Embryonic facial prominence (tissue), 1 donor: Measurements from ENCODE around the gene SLC5A5.
"Not testable (repeated sequence)": the region's sequence is repeated elsewhere in the genome, so short reads cannot be mapped to it uniquely, and the experiment has no call there.

Experiments
- DNase-seq: peaks from one replicate; pipeline ENCODE4 v3.0.0-alpha.2; 2016; ENCODE audit errors: extremely low spot score

The SLC5A5 gene

DNA sequence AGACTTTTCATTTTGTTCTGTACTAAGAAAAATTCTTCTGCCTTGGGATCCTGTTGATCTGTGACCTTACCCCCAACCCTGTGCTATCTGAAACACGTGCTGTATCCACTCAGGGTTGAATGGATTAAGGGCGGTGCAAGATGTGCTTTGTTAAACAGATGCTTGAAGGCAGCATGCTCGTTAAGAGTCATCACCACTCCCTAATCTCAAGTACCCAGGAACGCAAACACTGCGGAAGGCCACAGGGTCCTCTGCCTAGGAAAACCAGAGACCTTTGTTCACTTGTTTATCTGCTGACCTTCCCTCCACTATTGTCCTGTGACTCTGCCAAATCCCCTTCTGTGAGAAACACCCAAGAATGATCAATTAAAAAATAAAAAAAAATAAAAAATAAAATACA is 47.4 kb downstream of the SLC5A5 start:
- not testable (repeated sequence) for DNase-seq

DNA sequence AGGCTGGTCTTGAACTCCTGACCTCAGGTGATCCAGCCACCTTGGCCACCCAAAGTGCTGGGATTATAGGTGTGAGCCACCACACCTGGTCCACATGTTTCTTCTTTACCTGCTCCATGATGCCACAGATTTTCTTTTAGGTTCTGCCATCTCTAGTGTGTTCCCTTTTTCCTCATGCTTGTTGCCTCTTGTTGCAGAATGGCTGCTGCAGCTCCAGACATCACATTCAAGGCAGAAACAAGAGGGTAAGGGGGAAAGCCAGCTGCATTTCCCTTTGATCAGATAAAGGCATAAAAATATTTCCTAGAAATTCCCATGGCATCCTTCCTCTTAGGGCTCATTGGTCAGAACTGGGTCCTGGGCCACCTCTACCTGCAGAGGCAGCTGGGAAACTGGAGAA is 48.8 kb downstream of the SLC5A5 start:
- DNase-seq, result no peak

- no peak for DNase-seq
Observed at GRCh38 chr19:17922138-17922537, 50.4 kb downstream of the SLC5A5 start.

- no peak for DNase-seq
Observed at GRCh38 chr19:17926044-17926443, 54.3 kb downstream of the SLC5A5 start.

DNA sequence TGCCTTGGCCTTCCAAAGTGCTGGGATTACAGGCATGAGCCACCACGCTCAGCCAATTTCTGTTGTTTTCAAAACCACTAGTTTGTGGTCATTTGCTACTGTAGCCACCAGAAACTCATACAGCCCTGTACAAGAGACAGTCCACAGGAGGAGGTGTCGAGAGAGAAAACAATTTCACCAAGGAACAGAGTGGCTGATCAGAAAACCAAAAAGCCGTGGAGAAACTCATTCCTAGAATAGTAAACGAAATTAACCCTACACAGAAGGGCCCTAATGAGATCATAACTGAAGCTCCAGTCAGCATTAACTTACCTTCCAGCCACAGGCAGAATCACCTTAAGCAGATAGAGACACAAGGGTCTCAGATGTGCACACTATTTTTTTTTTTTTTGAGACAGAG is 57.3 kb downstream of the SLC5A5 start:
- no peak for DNase-seq

DNA sequence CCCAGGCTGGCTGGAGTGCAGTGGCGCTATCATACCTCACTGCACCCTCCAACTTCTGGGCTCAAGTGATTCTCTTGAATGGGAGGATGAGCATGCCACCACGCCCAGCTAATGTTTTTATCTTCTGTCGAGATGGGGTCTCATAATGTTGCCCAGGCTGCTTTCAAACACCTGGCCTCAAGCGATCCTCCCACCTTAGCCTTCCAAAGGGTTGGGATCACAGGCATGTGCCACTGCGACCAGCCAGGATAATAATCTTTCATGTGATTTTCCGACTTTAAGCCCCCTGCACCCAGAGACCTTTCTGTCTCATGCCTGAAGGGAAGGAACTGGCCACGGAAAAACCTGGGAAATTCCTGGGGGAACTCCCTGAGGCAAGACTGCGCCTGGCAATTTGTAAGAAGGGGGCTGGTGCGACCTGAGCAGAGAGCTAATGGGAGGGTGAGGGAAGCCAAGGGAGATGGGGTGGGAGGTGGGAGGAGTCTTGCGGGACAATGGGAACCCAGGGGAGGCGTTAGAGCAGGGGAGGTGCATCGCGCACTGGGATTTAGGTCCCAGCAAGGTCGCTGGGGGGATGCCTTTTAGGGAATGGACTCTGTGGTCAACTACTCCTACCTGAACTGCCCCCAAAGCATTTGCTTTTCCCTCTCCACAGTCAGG is 59.9 kb downstream of the SLC5A5 start:
- no peak for DNase-seq

GRCh38 chr19:17932485-17933338 is 61.0 kb downstream of the SLC5A5 start, which contains the start of gene CCDC124:
CCDC124 (plus strand) TSS chr19:17933015; CDS start chr19:17936421, 3,406 bp downstream.
- DNase-seq, result peak; percentile 83

DNA sequence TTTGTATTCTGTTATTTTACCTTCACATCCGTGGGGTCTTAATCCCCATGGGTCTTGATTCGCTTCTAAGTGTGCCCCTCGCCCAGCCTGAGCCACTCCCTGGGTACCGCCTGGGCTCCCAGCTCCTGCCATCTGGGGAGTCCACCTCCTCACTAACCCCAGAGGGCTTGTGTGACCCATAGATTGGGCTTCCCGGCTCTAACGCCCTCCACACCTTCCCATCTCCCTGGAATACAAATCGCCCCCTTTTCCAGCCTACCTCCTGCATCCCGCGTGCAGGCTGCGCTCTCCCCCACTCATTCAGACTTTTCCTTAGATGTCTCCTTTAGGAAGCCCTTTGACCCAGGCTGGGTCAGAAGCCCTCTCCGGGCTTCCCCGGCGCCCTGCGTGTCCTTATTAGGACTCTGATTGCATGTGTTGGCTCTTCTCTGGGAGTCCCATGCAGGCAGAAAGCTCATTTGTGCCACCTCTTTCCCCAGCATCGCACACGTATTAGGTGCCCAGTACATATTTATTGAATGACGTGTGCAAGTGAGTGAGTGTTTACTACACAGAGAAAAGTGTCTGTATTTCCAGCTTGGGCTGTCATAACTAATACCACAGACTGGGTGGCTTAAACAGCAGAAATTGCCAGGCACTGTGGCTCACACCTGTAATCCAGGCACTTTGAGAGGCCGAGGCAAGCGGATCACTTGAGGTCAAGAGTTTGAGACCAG is 61.8 kb downstream of the SLC5A5 start:
- no peak for DNase-seq

DNA sequence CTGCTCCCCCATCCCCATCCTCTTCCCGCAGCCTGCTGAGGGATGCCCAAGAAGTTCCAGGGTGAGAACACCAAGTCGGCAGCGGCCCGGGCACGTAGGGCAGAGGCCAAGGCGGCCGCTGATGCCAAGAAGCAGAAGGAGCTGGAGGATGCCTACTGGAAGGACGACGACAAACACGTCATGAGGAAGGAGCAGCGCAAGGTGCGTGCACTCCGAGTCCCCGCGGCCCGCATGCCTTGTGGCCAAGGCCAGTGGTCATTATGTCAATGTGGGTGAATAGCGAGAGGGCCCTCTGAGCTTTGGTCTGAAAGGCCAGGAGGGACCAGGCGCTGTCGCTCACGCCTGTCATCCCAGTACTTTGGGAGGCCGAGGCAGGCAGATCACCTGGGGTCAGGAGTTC is 64.6 kb downstream of the SLC5A5 start:
- DNase-seq, result no peak

- no peak for DNase-seq
Observed at GRCh38 chr19:17937371-17937900, 65.7 kb downstream of the SLC5A5 start.

DNA sequence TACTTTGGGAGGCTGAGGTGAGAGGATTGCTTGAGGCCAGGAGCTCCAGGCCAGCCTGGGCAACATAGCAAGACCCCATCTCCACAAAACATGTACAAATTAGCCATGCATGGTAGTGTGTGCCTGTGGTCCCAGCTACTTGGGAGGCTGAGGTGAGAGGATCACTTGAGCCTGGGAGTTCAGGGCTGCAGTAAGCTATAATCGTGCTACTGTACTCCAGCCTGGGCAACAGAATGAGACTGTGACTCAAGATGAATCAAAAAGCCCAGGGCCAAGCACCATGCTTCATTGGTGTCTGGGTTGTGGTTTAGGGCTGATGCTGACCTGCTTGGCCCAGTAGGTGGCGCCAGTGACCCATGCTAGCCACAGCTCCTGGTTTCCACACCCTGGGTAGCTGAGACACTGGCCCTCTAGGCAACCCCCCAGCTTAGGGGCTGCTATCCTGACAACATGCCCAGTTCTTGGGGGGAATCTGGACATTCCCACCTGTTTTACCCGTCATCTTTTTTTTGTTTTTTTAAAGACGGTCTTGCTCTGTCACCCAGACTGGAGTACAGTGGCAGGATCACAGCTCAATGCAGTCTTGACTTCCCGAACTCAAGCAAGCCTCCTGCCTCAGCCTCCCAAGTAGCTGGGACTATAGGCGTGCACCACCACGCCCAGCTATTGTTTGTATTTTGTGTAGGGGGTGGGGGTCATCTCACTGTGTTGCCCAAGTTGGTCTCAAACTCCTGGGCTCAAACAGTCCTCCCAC is 66.5 kb downstream of the SLC5A5 start:
- no peak for DNase-seq

DNA sequence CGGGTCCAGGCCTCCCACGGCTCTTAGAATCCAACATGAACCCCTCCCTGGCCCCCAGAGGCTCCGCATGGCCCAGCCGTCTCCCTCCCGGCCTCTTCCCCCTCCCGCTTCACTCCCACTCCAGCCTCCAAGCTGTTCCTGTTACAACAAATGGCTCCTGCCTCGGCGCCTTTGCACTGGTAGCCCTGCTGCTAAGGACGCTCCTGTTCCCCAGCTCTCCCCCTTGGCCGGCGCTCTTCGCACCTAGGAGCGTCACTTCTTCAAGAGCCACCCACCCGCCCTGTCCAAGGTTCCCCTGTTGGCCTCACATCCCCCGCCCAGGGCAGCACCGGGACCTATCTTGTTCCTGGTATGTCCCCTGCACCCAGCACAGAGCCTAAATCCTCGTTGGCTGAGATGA is 70.4 kb downstream of the SLC5A5 start:
- no peak for DNase-seq

- DNase-seq, result no peak
Observed at GRCh38 chr19:17942582-17943273, 71.0 kb downstream of the SLC5A5 start.

- DNase-seq, result no peak
Observed at GRCh38 chr19:17943274-17944221, 71.8 kb downstream of the SLC5A5 start.

GRCh38 chr19:17944301-17944700 is 72.6 kb downstream of the SLC5A5 start:
- DNase-seq, result no peak
